Muscle layer of duodenum (tissue), 2 donors: ENCODE data around the gene SRGAP2.
"Not testable (repeated sequence)": the region's sequence is repeated elsewhere in the genome, so short reads cannot be mapped to it uniquely, and the experiment has no call there.

Experiments
- H3K27ac ChIP-seq: one replicate; pipeline ENCODE4 v1.7.0; 2013; ENCODE audit warnings: mild to moderate bottlenecking, low read length
- H3K27me3 ChIP-seq: one replicate; pipeline ENCODE4 v1.7.0; 2013; ENCODE audit warnings: low read depth, mild to moderate bottlenecking, control low read depth, low read length
- H3K36me3 ChIP-seq, 2 donors: one replicate each; pipeline ENCODE4 v1.7.0; 2013; ENCODE audit warnings: low read length in 2 of 2, control low read depth in 1 of 2, mild to moderate bottlenecking in 1 of 2; ENCODE audit not compliant: insufficient read depth in 2 of 2, control insufficient read depth in 1 of 2
- H3K4me1 ChIP-seq, 2 donors: one replicate each; pipeline ENCODE4 v1.7.0; 2013; ENCODE audit warnings: low read length in 2 of 2, mild to moderate bottlenecking in 2 of 2, control low read depth in 1 of 2, moderate library complexity in 1 of 2; ENCODE audit not compliant: insufficient read depth in 2 of 2, control insufficient read depth in 1 of 2
- H3K4me3 ChIP-seq, 2 donors: one replicate each; pipeline ENCODE4 v1.7.0; 2013; ENCODE audit warnings: low read length in 2 of 2, low read depth in 1 of 2, mild to moderate bottlenecking in 1 of 2
- H3K9me3 ChIP-seq, 2 donors: one replicate each; pipeline ENCODE4 v1.7.0; 2013; ENCODE audit warnings: low read length in 2 of 2, control low read depth in 1 of 2, mild to moderate bottlenecking in 1 of 2; ENCODE audit not compliant: control insufficient read depth in 1 of 2
- donor health status: healthy.

SRGAP2 gene

GRCh38 chr1:206234189-206234916 is 31.0 kb downstream of the SRGAP2 start:
- not testable (repeated sequence) for H3K4me3 ChIP-seq, H3K9me3 ChIP-seq, H3K27me3 ChIP-seq, H3K27ac ChIP-seq, H3K36me3 ChIP-seq, H3K4me1 ChIP-seq

DNA sequence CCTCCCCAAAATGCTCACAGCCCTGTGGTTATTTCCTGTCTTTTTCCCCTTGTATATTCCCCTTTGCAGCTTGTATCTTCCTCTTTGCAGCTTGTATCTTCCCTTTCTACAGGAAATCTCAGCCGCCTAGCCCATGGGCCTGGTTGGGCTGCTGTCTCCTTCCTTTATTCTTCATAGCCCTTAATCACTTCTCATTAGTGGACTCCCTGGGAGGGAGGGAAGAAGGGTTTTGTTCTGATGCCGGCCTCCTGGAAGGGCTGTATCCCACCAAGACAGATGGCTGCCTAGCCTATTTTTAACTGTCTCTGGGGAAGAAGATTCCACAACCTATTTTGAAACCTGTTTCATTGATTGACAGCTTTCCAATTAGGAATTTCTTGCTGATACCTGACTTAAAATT is 31.8 kb downstream of the SRGAP2 start:
- not testable (repeated sequence) for H3K9me3 ChIP-seq, H3K27me3 ChIP-seq, H3K4me1 ChIP-seq, H3K27ac ChIP-seq, H3K36me3 ChIP-seq, H3K4me3 ChIP-seq

GRCh38 chr1:206240288-206240687 is 36.9 kb downstream of the SRGAP2 start:
- not testable (repeated sequence) for H3K4me3 ChIP-seq, H3K9me3 ChIP-seq, H3K4me1 ChIP-seq, H3K27ac ChIP-seq, H3K36me3 ChIP-seq, H3K27me3 ChIP-seq

DNA sequence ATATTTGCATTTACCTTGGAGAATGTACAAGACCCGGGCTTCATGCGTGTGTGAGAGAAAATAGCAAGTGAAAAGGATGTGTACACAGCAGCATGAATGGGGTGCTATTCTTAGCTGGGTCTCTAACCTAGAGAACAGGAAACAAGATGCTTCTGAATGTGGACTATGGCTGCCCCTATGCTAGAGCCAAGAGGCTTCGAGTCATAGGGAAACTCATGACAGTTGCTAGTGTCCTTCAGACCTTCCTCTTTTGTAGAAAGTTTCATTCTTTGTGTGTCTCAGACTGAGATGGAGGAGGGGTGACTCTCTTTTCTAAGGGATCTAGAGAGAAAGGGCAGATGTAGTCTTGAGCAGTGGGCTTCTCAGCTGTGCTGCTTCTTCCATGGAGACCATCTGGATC is 40.0 kb downstream of the SRGAP2 start:
- not testable (repeated sequence) for H3K27me3 ChIP-seq, H3K36me3 ChIP-seq, H3K9me3 ChIP-seq, H3K27ac ChIP-seq, H3K4me3 ChIP-seq, H3K4me1 ChIP-seq

GRCh38 chr1:206245479-206245878 is 42.1 kb downstream of the SRGAP2 start:
- not testable (repeated sequence) for H3K9me3 ChIP-seq, H3K27ac ChIP-seq, H3K27me3 ChIP-seq, H3K4me1 ChIP-seq, H3K36me3 ChIP-seq, H3K4me3 ChIP-seq

DNA sequence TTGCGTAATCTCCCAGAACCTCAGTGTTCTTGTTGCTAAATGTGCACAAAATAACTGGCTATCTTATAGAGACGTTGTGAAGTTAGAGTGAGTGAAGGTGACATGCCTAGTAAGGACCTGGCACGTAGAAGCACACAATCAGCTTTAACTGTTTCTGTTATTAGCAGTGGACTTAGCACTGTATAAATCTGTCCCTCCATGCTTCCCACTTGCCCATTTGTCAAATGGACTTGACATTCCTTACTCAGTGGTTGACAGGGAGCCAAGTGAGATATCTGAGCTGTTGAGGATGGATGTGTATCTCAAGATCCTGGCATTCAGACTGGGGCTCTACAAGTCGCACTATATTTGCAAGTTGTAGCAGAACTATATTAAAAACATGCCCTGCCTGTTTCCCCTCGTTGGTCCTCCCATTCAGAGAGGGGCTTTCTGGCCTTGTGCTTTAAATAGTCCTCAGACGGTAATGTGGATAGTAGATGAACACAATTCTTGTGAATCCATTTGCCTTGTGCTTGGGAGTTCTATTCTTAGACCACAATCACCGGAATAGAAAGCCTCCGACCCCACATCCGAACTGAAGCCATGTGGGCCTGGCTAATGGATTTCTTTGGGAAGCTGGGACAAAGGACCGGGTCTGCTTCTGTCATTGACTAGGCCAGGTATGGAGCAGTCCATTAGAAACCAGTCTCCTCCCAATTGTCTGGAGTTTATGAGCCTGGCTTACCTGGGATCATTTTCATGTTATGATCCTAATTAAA is 43.0 kb downstream of the SRGAP2 start:
- H3K4me3 ChIP-seq, H3K27ac ChIP-seq, H3K27me3 ChIP-seq, H3K9me3 ChIP-seq, H3K36me3 ChIP-seq, H3K4me1 ChIP-seq: not testable (repeated sequence)

GRCh38 chr1:206250953-206251681 is 47.8 kb downstream of the SRGAP2 start:
- not testable (repeated sequence) for H3K36me3 ChIP-seq, H3K4me3 ChIP-seq, H3K9me3 ChIP-seq, H3K27me3 ChIP-seq, H3K4me1 ChIP-seq, H3K27ac ChIP-seq

GRCh38 chr1:206252680-206253335 is 49.5 kb downstream of the SRGAP2 start:
- H3K4me1 ChIP-seq, H3K27ac ChIP-seq, H3K27me3 ChIP-seq, H3K36me3 ChIP-seq, H3K9me3 ChIP-seq, H3K4me3 ChIP-seq: not testable (repeated sequence)
